Muscle layer of colon (tissue), 2 donors: ENCODE measurements around the gene ERGIC1.

ENCODE experiments used
- H3K27ac ChIP-seq: one replicate; pipeline ENCODE4 v1.7.0; 2013; ENCODE audit warnings: low read depth, mild to moderate bottlenecking, low read length, moderate library complexity
- H3K27me3 ChIP-seq, 2 donors: one replicate each; pipeline ENCODE4 v1.7.0; 2013; ENCODE audit warnings: low read length in 2 of 2, mild to moderate bottlenecking in 2 of 2; ENCODE audit not compliant: insufficient read depth in 2 of 2, control insufficient read depth in 1 of 2
- H3K36me3 ChIP-seq: one replicate; pipeline ENCODE4 v1.7.0; 2013; ENCODE audit warnings: mild to moderate bottlenecking, low read length; ENCODE audit not compliant: insufficient read depth
- H3K4me1 ChIP-seq: one replicate; pipeline ENCODE4 v1.7.0; 2013; ENCODE audit warnings: mild to moderate bottlenecking, low read length; ENCODE audit not compliant: insufficient read depth
- H3K4me3 ChIP-seq, 2 donors: one replicate each; pipeline ENCODE4 v1.7.0; 2013; ENCODE audit warnings: low read length in 2 of 2, low read depth in 1 of 2, mild to moderate bottlenecking in 1 of 2, moderate library complexity in 1 of 2
- H3K9ac ChIP-seq: one replicate; pipeline ENCODE4 v1.7.0; 2013; ENCODE audit warnings: low read length
- H3K9me3 ChIP-seq: one replicate; pipeline ENCODE4 v1.7.0; 2013; ENCODE audit warnings: mild to moderate bottlenecking, low read length
- donor health status: abdominal sarcoma.
- donor health status: Adenocarcinoma of cecum.

Gene ERGIC1

DNA sequence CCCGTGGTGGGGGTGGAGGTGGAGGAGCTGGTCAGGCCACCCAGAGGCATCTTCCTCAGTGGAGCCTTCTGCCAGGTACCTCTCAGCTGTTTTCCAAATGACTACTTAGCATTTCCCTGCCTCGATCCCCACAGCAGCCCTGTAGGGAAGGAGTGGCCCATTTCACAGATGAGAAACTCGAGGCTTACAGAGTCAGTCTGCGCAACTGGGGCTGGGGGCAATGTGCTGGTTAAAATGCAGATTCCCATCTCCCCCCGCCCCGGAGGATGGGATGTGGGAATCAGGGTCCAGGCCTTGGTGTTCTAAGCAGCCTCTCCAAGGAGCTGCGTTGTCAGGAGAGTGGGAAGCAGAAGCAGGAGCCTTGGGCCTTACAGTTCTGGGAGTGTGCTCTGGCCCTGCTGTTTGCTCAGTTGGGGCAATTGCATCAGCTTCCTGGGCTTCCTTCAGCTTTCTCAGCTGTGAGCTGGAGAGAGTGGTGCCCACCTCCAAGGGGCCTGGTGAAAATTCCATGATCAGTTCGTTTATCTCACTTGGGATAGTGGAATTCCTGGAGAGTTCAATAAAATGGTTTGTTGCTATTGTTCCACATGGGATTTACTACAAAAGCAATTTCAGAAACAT, 19.4 kb downstream of the ERGIC1 start:
- Histone ChIP-seq H3K27me3 (no peaks in the 10 kb centered on the region), H3K36me3 (no peaks in the 10 kb centered on the region), H3K9ac (no peak overlapping the region), H3K9me3 (no peaks in the 10 kb centered on the region), H3K4me1 (peaks cover 35% of the 10 kb centered on the region), H3K4me3 (no peak overlapping the region), H3K27ac (no peak overlapping the region)

DNA sequence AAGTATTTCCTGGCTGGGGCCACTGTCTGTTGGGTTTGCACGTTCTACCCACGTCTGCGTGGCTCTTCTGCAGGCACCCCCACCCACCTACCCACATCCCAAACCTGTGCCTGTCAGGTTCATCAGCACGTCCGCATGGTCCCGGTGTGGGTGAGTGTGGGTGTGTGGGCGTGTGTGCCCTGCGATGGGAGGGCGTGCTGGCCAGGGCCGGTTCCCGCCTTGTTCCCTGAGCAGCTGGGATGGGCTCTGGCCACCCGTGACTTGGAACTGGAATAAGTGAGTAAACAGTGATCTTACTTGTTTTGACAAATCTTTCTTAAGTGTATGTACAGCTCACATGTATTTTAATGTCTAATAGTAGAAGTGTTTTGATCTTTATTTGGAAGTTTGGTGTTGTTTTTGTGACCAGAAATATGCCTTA, 20.4 kb downstream of the ERGIC1 start:
- H3K9me3 ChIP-seq: no peaks in the 10 kb centered on the region
- no peak overlapping the region for H3K4me3 ChIP-seq
- peaks cover 45% of the 10 kb centered on the region for H3K4me1 ChIP-seq
- no peaks in the 10 kb centered on the region for H3K27me3 ChIP-seq
- H3K9ac ChIP-seq: no peak overlapping the region
- H3K27ac ChIP-seq: no peak overlapping the region
- H3K36me3 ChIP-seq: no peaks in the 10 kb centered on the region

DNA sequence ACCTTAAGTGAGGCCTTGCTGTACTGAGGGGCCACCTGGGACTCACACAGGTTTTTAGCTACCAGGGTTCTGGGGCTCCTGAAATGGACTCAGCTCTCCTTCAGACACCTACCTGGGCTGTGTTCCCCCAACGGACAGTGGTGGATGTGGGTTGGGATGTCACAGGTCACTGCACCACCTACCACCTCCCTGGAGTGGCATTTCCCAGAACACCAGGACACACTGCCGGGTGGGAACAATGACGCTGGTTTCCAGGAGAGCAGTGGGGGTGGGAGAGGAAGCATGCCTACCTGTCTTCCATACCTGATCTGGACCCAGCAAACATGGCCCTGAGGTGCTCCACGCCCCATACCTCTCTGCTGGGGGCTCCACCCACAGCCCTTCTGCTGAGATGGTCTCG, 20.9 kb downstream of the ERGIC1 start:
- H3K4me1 ChIP-seq: peaks cover 50% of the 10 kb centered on the region
- H3K9ac ChIP-seq: no peak overlapping the region
- H3K27ac ChIP-seq: peak overlapping the region; percentile 31
- H3K4me3 ChIP-seq: peak overlapping the region in 1 of 2 donors; percentile 6
- no peaks in the 10 kb centered on the region for H3K9me3 ChIP-seq
- no peaks in the 10 kb centered on the region for H3K27me3 ChIP-seq
- H3K36me3 ChIP-seq: no peaks in the 10 kb centered on the region

DNA sequence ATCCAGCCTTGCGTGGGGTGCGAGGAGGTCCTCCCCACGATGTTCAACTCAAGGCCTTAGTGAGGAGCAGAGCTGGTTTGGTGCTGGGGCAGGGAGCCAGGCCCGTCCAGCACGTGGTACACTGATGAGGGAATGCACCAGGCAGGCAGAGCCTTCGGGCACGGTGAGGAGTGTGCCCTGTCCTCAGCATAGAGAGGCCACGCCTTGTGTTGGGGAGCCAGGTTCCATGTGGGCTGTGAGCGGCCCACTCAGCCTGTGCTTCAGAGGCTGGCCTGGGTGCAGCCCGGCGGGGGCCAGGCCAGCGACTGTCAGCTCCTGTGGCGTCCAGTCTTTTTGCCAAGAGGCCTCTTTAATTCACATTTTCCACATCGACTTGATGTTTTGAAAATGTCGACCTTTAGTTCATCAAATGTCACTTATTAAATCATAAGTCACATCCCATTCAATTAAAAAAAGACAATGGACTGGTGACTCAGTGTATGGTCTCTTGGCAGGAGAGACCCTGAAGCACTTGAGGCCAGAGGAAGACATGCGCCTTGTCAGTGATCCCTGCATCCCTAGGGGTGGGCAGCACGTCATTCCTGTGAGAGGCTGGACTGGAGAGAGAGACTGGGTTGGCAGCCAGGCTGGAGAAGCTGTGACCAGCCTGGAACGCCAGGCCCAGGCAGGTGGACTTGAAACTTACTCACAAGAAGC, 21.7 kb downstream of the ERGIC1 start:
- Histone ChIP-seq H3K27ac (peak overlapping the region; percentile 31), H3K9ac (no peak overlapping the region), H3K4me1 (peaks cover 58% of the 10 kb centered on the region), H3K27me3 (no peaks in the 10 kb centered on the region), H3K9me3 (no peaks in the 10 kb centered on the region), H3K36me3 (no peaks in the 10 kb centered on the region), H3K4me3 (peak overlapping the region in 1 of 2 donors; percentile 6)

DNA sequence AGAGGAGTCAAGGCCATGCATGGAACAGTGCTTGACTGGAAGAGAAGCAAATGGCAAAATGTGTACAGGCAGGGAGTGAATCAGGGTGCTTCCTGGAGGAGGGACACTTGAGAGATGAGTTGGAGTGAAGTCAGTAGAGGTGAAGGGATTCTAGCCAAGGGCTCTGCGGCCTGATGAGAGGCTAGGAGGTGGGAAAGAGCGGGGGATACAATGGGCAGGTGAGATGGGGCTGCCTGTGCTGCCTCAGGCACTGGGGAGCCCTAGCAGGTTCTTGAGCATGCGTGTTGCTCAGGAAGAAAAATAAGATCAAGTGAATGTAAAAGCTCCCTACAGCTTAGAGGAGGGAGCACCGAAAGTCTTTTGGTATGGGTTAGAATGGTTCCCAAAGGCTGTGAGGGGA, 22.3 kb downstream of the ERGIC1 start:
- Histone ChIP-seq H3K27ac (no peak overlapping the region), H3K4me1 (peaks cover 64% of the 10 kb centered on the region), H3K36me3 (no peaks in the 10 kb centered on the region), H3K27me3 (no peaks in the 10 kb centered on the region), H3K9ac (no peak overlapping the region), H3K9me3 (no peaks in the 10 kb centered on the region), H3K4me3 (no peak overlapping the region)

DNA sequence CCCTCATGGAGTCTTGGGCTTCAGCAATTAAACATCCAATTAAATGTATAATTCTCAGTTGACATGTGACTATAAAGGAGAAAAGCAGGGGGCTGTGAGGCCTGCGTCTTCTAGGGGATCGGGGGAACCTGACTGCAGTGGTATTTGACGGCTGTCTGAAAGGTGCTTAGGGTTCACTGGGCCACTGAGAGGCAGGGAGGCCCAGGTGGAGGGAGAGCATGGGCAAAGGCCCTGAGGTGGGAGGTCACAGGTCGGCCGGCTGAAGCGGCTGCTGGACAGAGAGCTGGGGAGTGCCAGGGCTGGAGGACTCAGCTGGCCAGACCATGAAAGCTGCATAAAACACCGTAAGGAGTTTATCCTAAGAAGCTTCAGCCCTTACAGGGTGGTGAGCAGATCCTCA, 23.9 kb downstream of the ERGIC1 start:
- Histone ChIP-seq H3K9ac (no peak overlapping the region), H3K4me1 (peaks cover 63% of the 10 kb centered on the region)

DNA sequence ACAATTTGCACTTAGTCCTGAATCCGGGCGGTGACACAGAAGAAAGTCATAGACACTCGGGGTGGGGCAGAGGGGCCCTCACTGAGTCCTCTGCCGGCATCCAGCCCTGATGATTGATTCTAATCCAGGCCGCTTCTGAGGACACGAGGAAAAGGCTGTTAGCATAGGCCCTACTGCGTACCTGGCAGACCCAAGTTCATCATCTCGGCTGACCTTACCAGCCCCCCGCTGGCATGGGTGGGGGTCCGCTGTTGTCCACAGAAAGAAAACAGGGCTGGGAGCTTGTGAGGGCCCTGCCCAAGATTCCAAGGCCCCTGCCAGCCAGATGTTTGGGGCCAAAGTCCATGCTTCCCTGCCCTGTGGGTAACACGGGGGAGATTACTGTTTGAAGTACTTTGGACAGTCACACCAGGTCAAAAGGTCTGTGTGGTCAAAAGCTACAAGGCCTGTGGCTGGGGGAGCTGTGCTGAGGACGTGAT, 24.5 kb downstream of the ERGIC1 start:
- no peaks in the 10 kb centered on the region for H3K36me3 ChIP-seq
- H3K27ac ChIP-seq: peak overlapping the region; percentile 97
- H3K4me3 ChIP-seq: no peak overlapping the region
- H3K9me3 ChIP-seq: no peaks in the 10 kb centered on the region
- H3K4me1 ChIP-seq: peaks cover 63% of the 10 kb centered on the region
- H3K9ac ChIP-seq: no peak overlapping the region
- H3K27me3 ChIP-seq: no peaks in the 10 kb centered on the region

More for the DNA sequence above, 23.9 kb downstream of the ERGIC1 start:
- H3K27me3 ChIP-seq: no peaks in the 10 kb centered on the region
- no peaks in the 10 kb centered on the region for H3K9me3 ChIP-seq
- no peak overlapping the region for H3K4me3 ChIP-seq
- H3K36me3 ChIP-seq: no peaks in the 10 kb centered on the region
- H3K27ac ChIP-seq: no peak overlapping the region

DNA sequence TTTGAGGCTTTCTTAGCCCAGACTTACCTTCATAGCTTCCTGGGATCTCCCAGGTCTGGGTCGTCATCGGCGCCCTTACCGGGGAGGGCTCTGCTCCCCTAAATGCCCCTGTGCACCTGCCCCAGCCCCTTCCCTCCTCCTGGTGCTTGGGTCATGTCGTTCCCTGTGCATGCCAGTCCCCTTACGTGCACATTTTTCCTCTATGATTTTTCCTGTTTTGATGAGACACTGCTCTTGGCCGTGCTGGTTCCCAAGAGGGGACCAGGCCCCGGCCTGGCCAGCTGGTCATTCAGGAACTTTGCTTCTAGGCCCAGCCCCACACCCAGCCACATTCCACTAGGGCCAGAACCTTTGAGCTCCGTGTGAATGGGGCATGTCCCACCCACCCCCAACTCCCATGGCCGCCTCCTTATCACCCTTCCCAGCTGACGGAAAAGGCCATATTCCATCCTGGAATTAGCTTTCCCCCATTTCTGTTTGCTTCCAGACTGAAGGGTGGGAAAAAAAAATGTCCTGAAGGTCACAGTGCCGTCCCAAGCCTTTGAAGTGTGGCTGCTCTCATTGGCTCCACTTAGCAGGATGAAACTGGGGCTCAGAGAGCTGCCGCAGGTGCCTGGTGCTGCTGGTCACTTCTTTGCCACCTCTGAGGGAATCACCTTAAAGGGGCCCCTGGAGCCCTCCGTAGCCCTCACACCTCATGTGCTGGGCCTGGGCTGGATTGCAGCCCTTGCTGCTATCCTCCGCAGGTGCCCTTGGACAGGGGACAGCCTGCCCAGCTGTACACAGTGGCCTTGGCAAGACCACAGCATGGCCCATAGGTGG, 25.1 kb downstream of the ERGIC1 start:
- Histone ChIP-seq H3K4me1 (peaks cover 63% of the 10 kb centered on the region), H3K27me3 (no peaks in the 10 kb centered on the region), H3K9ac (peak overlapping the region; percentile 35), H3K36me3 (no peaks in the 10 kb centered on the region), H3K4me3 (no peak overlapping the region), H3K9me3 (no peaks in the 10 kb centered on the region), H3K27ac (peak overlapping the region; percentile 97)

DNA sequence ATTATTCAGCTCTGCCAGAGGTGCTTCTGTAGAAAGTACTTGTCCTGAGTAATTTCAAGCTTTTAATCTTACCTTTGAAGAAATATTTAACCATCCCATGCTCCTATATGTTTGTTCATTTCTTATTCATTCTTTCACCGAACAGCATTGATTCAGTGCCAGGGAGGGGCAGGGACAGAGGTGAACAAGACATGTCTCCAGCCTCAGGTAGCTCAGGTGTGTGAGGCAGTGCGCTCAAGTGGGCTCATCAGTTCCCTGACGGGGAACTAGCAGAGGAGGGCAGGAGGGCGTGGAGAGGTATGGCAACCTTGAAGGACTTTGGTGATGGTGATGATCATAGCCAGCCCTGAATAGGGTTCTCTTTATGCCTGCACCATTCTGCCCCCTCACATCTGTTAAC, 25.9 kb downstream of the ERGIC1 start:
- Histone ChIP-seq H3K4me1 (peaks cover 56% of the 10 kb centered on the region), H3K36me3 (no peaks in the 10 kb centered on the region), H3K27me3 (no peaks in the 10 kb centered on the region), H3K27ac (peak overlapping the region; percentile 97), H3K9ac (peak overlapping the region; percentile 35), H3K4me3 (peak overlapping the region in 1 of 2 donors; percentile 23), H3K9me3 (no peaks in the 10 kb centered on the region)

DNA sequence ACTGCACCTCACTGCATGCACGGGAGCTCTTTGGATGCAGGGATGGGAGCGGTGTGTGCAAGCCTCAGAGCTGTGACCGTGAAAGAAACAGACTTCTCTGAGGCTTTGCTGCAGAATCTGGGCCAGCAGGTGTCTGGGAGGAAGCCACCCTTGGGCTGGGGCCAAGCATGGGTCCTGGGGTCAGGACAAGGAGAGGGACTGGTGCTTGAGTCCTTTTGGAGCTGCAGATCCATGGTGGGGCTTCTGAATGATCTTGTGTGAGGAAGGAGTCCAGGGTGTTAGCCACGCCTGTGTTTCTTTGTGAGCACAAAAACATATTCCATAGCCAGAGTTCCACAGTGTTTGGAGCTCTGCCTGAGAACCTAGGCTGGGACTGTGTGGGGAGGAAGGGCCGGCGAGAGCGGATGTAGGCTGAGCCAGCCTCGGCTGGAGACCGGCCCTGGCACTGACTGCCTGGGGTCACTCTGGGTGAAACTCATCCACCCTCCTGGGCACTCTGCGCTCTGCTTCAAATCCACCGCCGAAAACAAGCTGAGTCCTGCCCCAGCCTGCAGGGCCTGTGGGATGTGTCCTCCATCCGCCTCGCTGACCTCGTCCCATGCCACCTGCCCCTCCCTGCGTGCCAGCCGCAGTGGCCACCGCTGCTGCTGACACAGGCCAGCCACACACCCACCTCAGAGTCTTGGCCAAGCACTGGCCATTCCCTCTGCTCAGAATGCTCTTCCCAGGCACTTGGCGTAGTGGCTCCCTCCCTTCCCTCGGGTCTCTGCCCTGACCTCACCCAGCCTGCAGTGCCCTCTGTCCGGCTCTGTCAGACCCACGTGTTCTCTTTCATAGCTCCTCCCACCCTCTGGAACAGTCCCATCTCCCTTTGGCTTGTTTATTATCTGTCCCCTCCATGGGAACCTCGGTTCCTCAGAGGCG, 26.7 kb downstream of the ERGIC1 start:
- Histone ChIP-seq H3K9me3 (no peaks in the 10 kb centered on the region), H3K27me3 (no peaks in the 10 kb centered on the region), H3K9ac (peak overlapping the region; percentile 35), H3K4me1 (peaks cover 47% of the 10 kb centered on the region), H3K27ac (peak overlapping the region; percentile 97), H3K36me3 (no peaks in the 10 kb centered on the region), H3K4me3 (peak overlapping the region in 1 of 2 donors; percentile 23)
